ENCODE measurements around the gene FMN1.

FMN1 gene

DNA sequence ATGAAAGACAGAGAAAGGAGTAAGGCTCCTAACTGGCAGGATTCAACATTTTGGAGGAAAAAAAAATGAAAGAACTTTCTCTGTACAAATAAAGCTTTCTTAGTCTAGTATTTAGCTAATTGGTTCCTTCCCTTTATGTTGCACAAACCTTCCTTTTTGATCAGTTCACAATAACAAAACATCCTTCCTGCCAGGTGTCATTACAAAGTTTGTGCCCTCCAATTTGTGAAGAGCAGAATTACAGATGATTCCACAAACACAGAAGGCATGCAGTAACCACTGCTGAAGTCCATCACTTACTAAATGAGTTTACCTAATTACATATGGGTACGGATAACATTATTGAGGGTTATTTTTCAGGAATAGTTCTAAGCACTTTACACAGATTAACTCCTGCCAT, 179.9 kb downstream of the FMN1 start:
- H3K4me2 ChIP-seq (ENCODE audit: low read length) = no peak overlapping the region
- H3K27ac ChIP-seq (ENCODE audit: low read depth, low read length) = no peak overlapping the region
- H3K79me2 ChIP-seq (ENCODE audit: control insufficient read depth, low read length) = no peaks in the 10 kb centered on the region
- peaks cover 3% of the 10 kb centered on the region; the same call in 1 of the 2 replicates for H3K27me3 ChIP-seq (ENCODE audit: control insufficient read depth, low read length)
- H3K9me2 ChIP-seq (replicated peaks; ENCODE audit: control insufficient read depth, low read length) = no peaks in the 10 kb centered on the region
- no peaks in the 10 kb centered on the region for H3K36me3 ChIP-seq (ENCODE audit: control insufficient read depth, low read length)
- no peaks in the 10 kb centered on the region for H4K20me1 ChIP-seq (ENCODE audit: control insufficient read depth, insufficient read depth, low read depth, low read length)
- no peak overlapping the region for H3K4me3 ChIP-seq (ENCODE audit: low read length)
- no peaks in the 10 kb centered on the region for H3F3A ChIP-seq (ENCODE audit: control insufficient read depth, insufficient read depth)
- H3K4me1 ChIP-seq (ENCODE audit: control insufficient read depth, low read length) = no peaks in the 10 kb centered on the region
- no peaks in the 10 kb centered on the region for H3K9me3 ChIP-seq (ENCODE audit: control insufficient read depth, insufficient read depth, low read length)
- no peak for TF ChIP-seq CTCF (IDR thresholded peaks at IDR 0.05; ENCODE audit: low read depth, low read length, poor library complexity, severe bottlenecking)
- no peak for TF ChIP-seq EZH2phosphoT487 (IDR thresholded peaks at IDR 0.05; ENCODE audit: borderline replicate concordance, low read length)

DNA sequence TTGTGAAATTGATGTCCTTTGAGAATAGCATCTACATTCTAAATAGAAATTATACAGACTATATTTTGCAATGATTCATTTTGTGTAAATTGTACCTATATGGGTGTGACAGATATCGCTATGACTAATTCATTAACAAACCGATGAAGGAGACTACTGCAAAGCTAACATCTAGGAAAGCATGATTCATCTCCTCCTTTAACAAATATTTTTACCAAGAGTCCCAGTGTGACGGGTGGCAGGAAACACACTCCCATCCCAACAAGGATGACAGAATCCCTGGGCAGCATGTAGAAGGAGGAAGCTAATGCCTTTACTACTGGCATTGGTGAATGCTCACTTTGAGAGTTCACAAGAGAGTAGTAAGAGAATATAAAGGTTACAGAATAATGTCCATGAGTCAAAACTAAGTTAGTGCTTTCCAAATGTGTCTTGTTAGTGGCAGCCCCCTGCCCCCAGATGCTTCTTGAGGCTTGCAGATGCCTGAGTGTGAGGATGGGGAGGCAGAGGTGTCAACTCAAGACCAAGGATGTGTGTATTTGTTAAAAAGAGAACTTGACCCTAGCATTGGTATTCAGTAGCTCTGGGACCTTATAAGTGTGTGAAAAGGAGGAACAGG, 180.6 kb downstream of the FMN1 start:
- TF ChIP-seq EZH2phosphoT487 (IDR thresholded peaks at IDR 0.05; ENCODE audit: borderline replicate concordance, low read length) = no peak
- no peak for TF ChIP-seq CTCF (IDR thresholded peaks at IDR 0.05; ENCODE audit: low read depth, low read length, poor library complexity, severe bottlenecking)
- H3K27me3 ChIP-seq (ENCODE audit: control insufficient read depth, low read length) = peaks cover 3% of the 10 kb centered on the region; the same call in 1 of the 2 replicates
- no peak overlapping the region for H3K4me2 ChIP-seq (ENCODE audit: low read length)
- no peak overlapping the region for H3K4me3 ChIP-seq (ENCODE audit: low read length)
- H4K20me1 ChIP-seq (ENCODE audit: control insufficient read depth, insufficient read depth, low read depth, low read length) = no peaks in the 10 kb centered on the region
- no peaks in the 10 kb centered on the region for H3K79me2 ChIP-seq (ENCODE audit: control insufficient read depth, low read length)
- H3K27ac ChIP-seq (ENCODE audit: low read depth, low read length) = no peak overlapping the region
- no peaks in the 10 kb centered on the region for H3K4me1 ChIP-seq (ENCODE audit: control insufficient read depth, low read length)
- H3K9me3 ChIP-seq (ENCODE audit: control insufficient read depth, insufficient read depth, low read length) = no peaks in the 10 kb centered on the region
- no peaks in the 10 kb centered on the region for H3K36me3 ChIP-seq (ENCODE audit: control insufficient read depth, low read length)
- H3F3A ChIP-seq (ENCODE audit: control insufficient read depth, insufficient read depth) = no peaks in the 10 kb centered on the region
- H3K9me2 ChIP-seq (replicated peaks; ENCODE audit: control insufficient read depth, low read length) = no peaks in the 10 kb centered on the region

DNA sequence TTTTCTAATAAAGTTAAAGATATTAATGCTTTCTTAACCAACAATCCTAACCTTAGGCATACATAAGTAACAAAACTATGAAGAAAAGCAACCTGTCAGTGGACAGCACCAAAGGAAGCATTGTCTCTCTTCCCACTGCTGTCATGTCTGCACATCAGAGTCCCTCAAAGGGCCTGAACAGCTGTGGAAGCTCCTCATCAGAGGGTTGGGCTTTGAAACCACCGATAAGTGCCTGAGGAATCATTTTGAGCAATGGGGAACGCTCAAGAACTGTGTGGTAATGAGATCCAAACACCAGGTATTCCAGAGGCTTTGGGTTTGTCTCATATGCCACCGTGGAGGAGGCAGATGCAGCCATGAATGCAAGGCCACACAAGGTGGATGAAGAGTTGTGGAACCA, 182.5 kb downstream of the FMN1 start:
- no peak overlapping the region for H3K27ac ChIP-seq (ENCODE audit: low read depth, low read length)
- no peaks in the 10 kb centered on the region for H3F3A ChIP-seq (ENCODE audit: control insufficient read depth, insufficient read depth)
- no peak overlapping the region for H3K4me3 ChIP-seq (ENCODE audit: low read length)
- H3K4me1 ChIP-seq (ENCODE audit: control insufficient read depth, low read length) = no peaks in the 10 kb centered on the region
- H3K79me2 ChIP-seq (ENCODE audit: control insufficient read depth, low read length) = no peaks in the 10 kb centered on the region
- H3K27me3 ChIP-seq (ENCODE audit: control insufficient read depth, low read length) = peaks cover 6% of the 10 kb centered on the region
- no peaks in the 10 kb centered on the region for H3K36me3 ChIP-seq (ENCODE audit: control insufficient read depth, low read length)
- TF ChIP-seq CTCF (IDR thresholded peaks at IDR 0.05; ENCODE audit: low read depth, low read length, poor library complexity, severe bottlenecking) (no peak), EZH2phosphoT487 (IDR thresholded peaks at IDR 0.05; ENCODE audit: borderline replicate concordance, low read length) (no peak)
- H3K9me2 ChIP-seq (replicated peaks; ENCODE audit: control insufficient read depth, low read length) = no peaks in the 10 kb centered on the region
- no peak overlapping the region for H3K4me2 ChIP-seq (ENCODE audit: low read length)
- no peaks in the 10 kb centered on the region for H3K9me3 ChIP-seq (ENCODE audit: control insufficient read depth, insufficient read depth, low read length)
- no peaks in the 10 kb centered on the region for H4K20me1 ChIP-seq (ENCODE audit: control insufficient read depth, insufficient read depth, low read depth, low read length)

Data from DOHH2 (cell line).